ENCODE results near the gene SEMA4D.

Gene SEMA4D

GRCh38 chr9:89418882-89419640 lies 78.9 kb downstream of the SEMA4D start:
- TF ChIP-seq CTCF (conservative IDR thresholded peaks at IDR 0.05) = no peak
- H3K27ac ChIP-seq = no peak overlapping the region

GRCh38 chr9:89418474-89418845 lies 79.5 kb downstream of the SEMA4D start:
- no peak overlapping the region for H3K27ac ChIP-seq

GRCh38 chr9:89417832-89418473 lies 80.0 kb downstream of the SEMA4D start:
- no peak overlapping the region for H3K27ac ChIP-seq
- no peak for TF ChIP-seq CTCF (conservative IDR thresholded peaks at IDR 0.05)

More at GRCh38 chr9:89418474-89418845, 79.5 kb downstream of the SEMA4D start:
- TF ChIP-seq CTCF (conservative IDR thresholded peaks at IDR 0.05) = no peak

GRCh38 chr9:89414670-89415324 lies 83.1 kb downstream of the SEMA4D start:
- no peak for TF ChIP-seq CTCF (conservative IDR thresholded peaks at IDR 0.05)
- H3K27ac ChIP-seq = peak overlapping the region; percentile 34; the same call in 1 of the 2 replicates

- no peak for TF ChIP-seq CTCF (conservative IDR thresholded peaks at IDR 0.05)
- H3K27ac ChIP-seq = peak overlapping the region; percentile 34; the same call in 1 of the 2 replicates
Measured at GRCh38 chr9:89413963-89414638, 83.8 kb downstream of the SEMA4D start.

GRCh38 chr9:89412951-89413350 lies 85.0 kb downstream of the SEMA4D start:
- no peak overlapping the region for H3K27ac ChIP-seq
- no peak for TF ChIP-seq CTCF (conservative IDR thresholded peaks at IDR 0.05)

GRCh38 chr9:89412541-89412940 lies 85.4 kb downstream of the SEMA4D start:
- TF ChIP-seq CTCF (conservative IDR thresholded peaks at IDR 0.05) = no peak
- no peak overlapping the region for H3K27ac ChIP-seq

All from VCaP (cell line).